Nephron (organoid): Measurements from ENCODE around the gene ELMO1.

Experiments used
- H3K27ac Mint-ChIP-seq, 3 experiments: 2 replicates each; pipeline ENCODE4 v1.8.0; 2020; ENCODE audit warnings: mixed read lengths in 3 of 3, mild to moderate bottlenecking in 2 of 3, moderate library complexity in 1 of 3
- H3K27me3 Mint-ChIP-seq: 2 replicates; pipeline ENCODE4 v1.8.0; 2021; ENCODE audit warnings: low read depth, mild to moderate bottlenecking, moderate library complexity, mixed read lengths
- H3K36me3 Mint-ChIP-seq: 2 replicates; pipeline ENCODE4 v1.8.0; 2020; ENCODE audit warnings: low read depth, mixed read lengths
- H3K4me1 Mint-ChIP-seq: 2 replicates; pipeline ENCODE4 v1.8.0; 2020; ENCODE audit warnings: mixed read lengths
- H3K4me3 Mint-ChIP-seq, 3 experiments: 2 replicates each; pipeline ENCODE4 v1.8.0; 2020; ENCODE audit warnings: mild to moderate bottlenecking in 3 of 3, mixed read lengths in 3 of 3, moderate library complexity in 2 of 3
- H3K9me3 Mint-ChIP-seq: 2 replicates; pipeline ENCODE4 v1.8.0; 2020; ENCODE audit warnings: mixed read lengths
- TF ChIP-seq, protein P1 (sequence below), 3 experiments: fragments of 200-600 bp; sonication (generic); IDR thresholded peaks; one replicate each; pipeline ENCODE4 v1.5.0; 2021; ENCODE audit warnings: antibody characterized with exemption in 3 of 3; ENCODE audit not compliant: unreplicated experiment in 3 of 3

The ELMO1 gene

DNA sequence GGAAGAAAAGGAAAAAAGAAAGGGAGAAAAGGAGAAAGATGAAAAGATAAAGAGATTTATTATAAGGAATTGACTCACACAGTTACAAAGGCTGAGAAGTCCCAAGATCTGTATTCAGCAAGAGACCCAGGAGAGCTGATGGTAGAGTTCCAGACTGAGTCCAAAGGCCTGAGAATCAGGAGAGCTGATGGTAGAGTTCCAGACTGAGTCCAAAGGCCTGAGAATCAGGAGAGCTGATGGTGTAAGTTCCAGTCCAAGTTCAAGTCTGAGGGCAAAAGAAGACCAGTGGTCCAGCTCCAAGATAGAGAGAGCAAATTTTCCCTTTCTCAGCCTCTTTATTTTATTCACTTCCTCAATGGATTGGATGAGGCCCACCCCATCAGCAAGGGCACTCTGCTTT lies 627.0 kb downstream of the ELMO1 start:
- Mint-ChIP-seq H3K4me3 (no peak overlapping the region), H3K27me3 (peaks cover 9% of the 10 kb centered on the region), H3K36me3 (no peaks in the 10 kb centered on the region), H3K4me1 (peaks cover 3% of the 10 kb centered on the region), H3K27ac (no peak overlapping the region), H3K9me3 (no peaks in the 10 kb centered on the region)
- TF ChIP-seq, protein P1, sequence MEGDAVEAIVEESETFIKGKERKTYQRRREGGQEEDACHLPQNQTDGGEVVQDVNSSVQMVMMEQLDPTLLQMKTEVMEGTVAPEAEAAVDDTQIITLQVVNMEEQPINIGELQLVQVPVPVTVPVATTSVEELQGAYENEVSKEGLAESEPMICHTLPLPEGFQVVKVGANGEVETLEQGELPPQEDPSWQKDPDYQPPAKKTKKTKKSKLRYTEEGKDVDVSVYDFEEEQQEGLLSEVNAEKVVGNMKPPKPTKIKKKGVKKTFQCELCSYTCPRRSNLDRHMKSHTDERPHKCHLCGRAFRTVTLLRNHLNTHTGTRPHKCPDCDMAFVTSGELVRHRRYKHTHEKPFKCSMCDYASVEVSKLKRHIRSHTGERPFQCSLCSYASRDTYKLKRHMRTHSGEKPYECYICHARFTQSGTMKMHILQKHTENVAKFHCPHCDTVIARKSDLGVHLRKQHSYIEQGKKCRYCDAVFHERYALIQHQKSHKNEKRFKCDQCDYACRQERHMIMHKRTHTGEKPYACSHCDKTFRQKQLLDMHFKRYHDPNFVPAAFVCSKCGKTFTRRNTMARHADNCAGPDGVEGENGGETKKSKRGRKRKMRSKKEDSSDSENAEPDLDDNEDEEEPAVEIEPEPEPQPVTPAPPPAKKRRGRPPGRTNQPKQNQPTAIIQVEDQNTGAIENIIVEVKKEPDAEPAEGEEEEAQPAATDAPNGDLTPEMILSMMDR (IDR thresholded peaks at IDR 0.05; ENCODE audit: unreplicated experiment in 3 of 3) = no peak

DNA sequence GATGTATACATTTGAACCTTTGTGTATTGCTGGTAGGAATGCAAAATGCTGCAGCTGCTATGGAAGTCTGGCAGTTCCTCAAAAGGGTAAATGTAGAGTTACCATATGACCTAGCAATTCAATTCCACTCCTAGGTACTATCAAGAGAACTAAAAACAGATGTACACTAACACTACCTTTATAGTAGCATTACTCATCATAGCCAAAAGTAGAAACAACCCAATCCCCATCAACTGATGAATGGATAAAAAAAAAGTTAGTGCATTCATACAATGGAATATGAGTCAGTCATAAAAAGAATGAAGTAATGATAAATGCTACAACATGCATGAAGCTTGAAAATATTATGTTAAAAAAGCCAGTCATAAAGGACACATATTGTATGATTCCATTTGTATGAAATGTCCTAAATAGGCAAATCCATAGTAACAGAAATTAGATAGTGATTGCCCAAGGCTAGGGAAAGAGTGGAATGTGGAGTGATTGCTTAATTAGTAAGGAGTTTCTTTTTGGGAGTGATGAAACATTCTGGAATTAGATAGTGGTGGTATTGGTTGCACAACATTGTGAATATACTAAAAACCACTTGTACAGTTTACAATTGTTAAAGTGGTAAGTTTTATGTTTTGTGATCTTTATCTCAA lies 628.0 kb downstream of the ELMO1 start:
- Mint-ChIP-seq H3K27me3 (peaks cover 4% of the 10 kb centered on the region), H3K36me3 (no peaks in the 10 kb centered on the region), H3K9me3 (peaks cover 5% of the 10 kb centered on the region), H3K4me1 (peaks cover 3% of the 10 kb centered on the region), H3K27ac (no peak overlapping the region), H3K4me3 (no peak overlapping the region)
- TF ChIP-seq, protein P1 (IDR thresholded peaks at IDR 0.05; ENCODE audit: unreplicated experiment in 3 of 3) = no peak

DNA sequence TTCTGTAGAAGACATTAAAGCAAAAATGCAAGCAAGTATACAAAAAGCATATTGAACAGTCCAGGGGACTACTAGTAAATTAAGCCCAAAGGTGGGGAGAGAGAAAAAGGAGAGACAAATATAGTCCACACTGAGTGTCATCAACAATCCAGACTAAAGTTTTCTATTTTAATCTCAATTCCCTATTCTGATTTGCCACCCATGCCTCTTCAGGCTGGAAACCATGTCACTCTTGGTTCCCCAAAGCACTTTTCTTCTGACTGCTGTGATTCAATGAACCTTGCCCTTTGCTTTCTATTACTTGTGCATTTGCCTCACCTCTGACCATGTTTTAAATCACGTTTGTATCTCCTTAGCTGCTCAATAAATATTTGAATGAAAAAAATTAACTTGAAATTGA lies 629.0 kb downstream of the ELMO1 start:
- Mint-ChIP-seq H3K27me3 (peaks cover 4% of the 10 kb centered on the region), H3K4me3 (no peak overlapping the region), H3K9me3 (peaks cover 7% of the 10 kb centered on the region), H3K4me1 (no peaks in the 10 kb centered on the region), H3K27ac (no peak overlapping the region), H3K36me3 (no peaks in the 10 kb centered on the region)
- TF ChIP-seq, protein P1 (IDR thresholded peaks at IDR 0.05; ENCODE audit: unreplicated experiment in 3 of 3) = no peak

DNA sequence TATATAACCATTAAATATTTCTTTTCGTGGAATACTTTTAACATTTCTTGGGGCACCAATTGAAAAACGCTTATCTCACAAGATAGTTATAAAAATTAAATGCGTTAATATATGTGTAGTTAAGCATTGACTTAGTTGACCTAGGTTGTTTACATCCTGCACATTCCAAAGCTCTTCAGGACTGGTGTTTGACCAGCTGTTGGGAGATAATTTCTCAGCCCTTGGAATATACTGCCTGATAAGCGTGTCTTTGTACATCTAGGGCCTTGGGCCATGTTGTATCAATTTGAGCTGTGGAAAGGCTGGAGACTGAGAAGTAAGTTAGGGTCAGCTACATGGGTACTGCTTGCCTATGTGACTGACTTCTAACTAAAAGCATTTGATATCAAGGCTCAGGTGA lies 634.4 kb downstream of the ELMO1 start:
- Mint-ChIP-seq H3K4me1 (no peaks in the 10 kb centered on the region), H3K36me3 (no peaks in the 10 kb centered on the region), H3K27ac (no peak overlapping the region), H3K27me3 (no peaks in the 10 kb centered on the region), H3K4me3 (no peak overlapping the region), H3K9me3 (peaks cover 7% of the 10 kb centered on the region)
- TF ChIP-seq, protein P1 (IDR thresholded peaks at IDR 0.05; ENCODE audit: unreplicated experiment in 3 of 3) = no peak

DNA sequence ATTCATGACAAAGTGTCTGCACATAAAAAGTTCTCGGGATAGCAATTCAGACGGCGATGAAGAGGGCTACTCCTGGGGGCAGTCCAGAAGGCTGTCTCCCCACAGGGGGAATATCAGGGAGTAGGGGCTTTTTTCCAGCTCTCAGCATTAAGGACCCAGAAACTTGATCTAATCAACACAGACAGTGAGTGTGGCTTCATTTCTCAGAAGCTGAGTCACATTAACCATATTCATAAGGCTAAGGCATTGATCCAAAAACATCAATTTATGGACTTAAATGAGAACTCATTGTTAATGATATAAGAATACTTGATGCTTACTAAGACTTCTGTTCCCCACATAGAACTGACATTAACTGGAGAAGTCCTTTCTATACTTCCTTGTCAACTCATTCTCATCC lies 636.9 kb downstream of the ELMO1 start:
- H3K27ac Mint-ChIP-seq = no peak overlapping the region
- no peaks in the 10 kb centered on the region for H3K36me3 Mint-ChIP-seq
- TF ChIP-seq, protein P1 (IDR thresholded peaks at IDR 0.05; ENCODE audit: unreplicated experiment in 3 of 3) = no peak
- peaks cover 6% of the 10 kb centered on the region for H3K4me1 Mint-ChIP-seq
- H3K27me3 Mint-ChIP-seq = peaks cover 9% of the 10 kb centered on the region
- H3K4me3 Mint-ChIP-seq = no peak overlapping the region
- peaks cover 7% of the 10 kb centered on the region for H3K9me3 Mint-ChIP-seq

DNA sequence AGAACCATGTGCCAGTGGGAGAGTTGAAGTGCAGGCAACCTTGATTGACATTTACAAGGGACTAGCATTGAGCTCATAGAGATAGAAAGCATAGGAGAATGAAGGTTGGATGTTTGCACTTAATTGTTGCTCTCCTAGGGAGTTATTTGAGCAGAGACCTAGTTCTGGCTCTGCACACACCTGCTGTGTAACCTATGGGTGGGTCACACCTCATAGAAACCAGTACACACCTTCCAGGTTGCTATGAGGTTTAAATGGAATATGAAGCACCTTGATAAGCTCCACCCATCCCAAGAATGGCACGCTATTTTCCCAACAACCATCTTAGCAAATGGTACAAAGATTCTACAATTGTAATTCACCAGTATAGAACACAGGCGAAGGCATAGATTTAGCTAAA lies 638.2 kb downstream of the ELMO1 start:
- H3K36me3 Mint-ChIP-seq = no peaks in the 10 kb centered on the region
- peaks cover 9% of the 10 kb centered on the region for H3K27me3 Mint-ChIP-seq
- H3K9me3 Mint-ChIP-seq = peaks cover under 1% of the 10 kb centered on the region
- no peak overlapping the region for H3K27ac Mint-ChIP-seq
- no peak overlapping the region for H3K4me3 Mint-ChIP-seq
- peaks cover 6% of the 10 kb centered on the region for H3K4me1 Mint-ChIP-seq
- TF ChIP-seq, protein P1 (IDR thresholded peaks at IDR 0.05; ENCODE audit: unreplicated experiment in 3 of 3) = no peak
